Measurements from ENCODE around the gene FLYWCH1. TPM values are rescaled to one million over a fixed set of nuclear protein-coding genes. Genes with fewer than 3 reads are reported as not detected.

Gene FLYWCH1
- total RNA-seq, 4 donors from 2014 or later, result 33.8 to 61.6 (median 46.8) TPM

GRCh38 chr16:2904100-2904921 lies 7.4 kb upstream of the FLYWCH1 start:
- TF ChIP-seq POLR2AphosphoS5 (IDR thresholded peaks at IDR 0.05) (peak; percentile 74 to 85), CTCF (IDR thresholded peaks at IDR 0.05) (peak; percentile 93 to 100 (median 95)), EP300 (IDR thresholded peaks at IDR 0.05) (no peak)
- Histone ChIP-seq H3K4me3 (peak overlapping the region; percentile 74 to 90 (median 80)), H3K9me3 (no peaks in the 10 kb centered on the region), H3K27me3 (no peaks in the 10 kb centered on the region), H3K4me1 (peaks cover 16 to 33% (median 26%) of the 10 kb centered on the region in 4 donors), H3K36me3 (peaks cover 0 to 18% (median 11%) of the 10 kb centered on the region in 4 donors), H3K27ac (replicated peaks in 1 of 4) (peak overlapping the region; percentile 90 to 98 (median 96))
- WGBS, result 1% methylated on average over 33 of the region's 62 CpGs
- intact Hi-C loops (cut with DNase I), result no loop called here
- DNase-seq (ENCODE audit: extremely low spot score), result peak; percentile 97

DNA sequence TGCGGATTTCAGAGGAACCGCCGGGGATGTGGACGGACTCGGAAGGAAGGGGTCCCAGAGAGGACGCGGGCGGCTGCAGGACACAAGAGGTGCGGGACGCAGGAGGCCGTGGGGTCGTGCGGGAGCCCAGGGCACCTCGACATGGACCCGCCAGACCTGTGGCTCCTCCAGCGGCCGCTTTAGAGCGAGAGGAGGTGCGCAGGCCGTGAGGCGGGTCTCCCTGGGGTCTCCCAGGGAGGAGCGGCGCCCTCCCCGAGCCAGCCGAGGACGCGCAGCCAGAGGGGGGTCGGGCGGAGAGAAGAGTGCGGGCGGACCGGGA lies 6.8 kb upstream of the FLYWCH1 start:
- 0% methylated on average over 15 of the region's 32 CpGs for WGBS
- Histone ChIP-seq H3K4me3 (peak overlapping the region; percentile 74 to 90 (median 80)), H3K27ac (replicated peaks in 1 of 4) (peak overlapping the region; percentile 90 to 98 (median 96)), H3K36me3 (peaks cover 0 to 13% (median 6%) of the 10 kb centered on the region in 4 donors), H3K9me3 (no peaks in the 10 kb centered on the region), H3K4me1 (peaks cover 16 to 33% (median 26%) of the 10 kb centered on the region in 4 donors), H3K27me3 (no peaks in the 10 kb centered on the region)
- TF ChIP-seq POLR2AphosphoS5 (IDR thresholded peaks at IDR 0.05), result no peak
- no peak for TF ChIP-seq CTCF (IDR thresholded peaks at IDR 0.05)
- no peak for TF ChIP-seq POLR2A (IDR thresholded peaks at IDR 0.05; ENCODE audit: low read depth)
- TF ChIP-seq EP300 (IDR thresholded peaks at IDR 0.05), result no peak
- no peak for DNase-seq (ENCODE audit: extremely low spot score)
- intact Hi-C loops (cut with DNase I), result no loop called here

GRCh38 chr16:2905241-2905987 lies 6.3 kb upstream of the FLYWCH1 start:
- peak; percentile 100 for DNase-seq (ENCODE audit: extremely low spot score)
- 2% methylated on average over 30 of the region's 51 CpGs for WGBS
- intact Hi-C loops (cut with DNase I), result no loop called here

DNA sequence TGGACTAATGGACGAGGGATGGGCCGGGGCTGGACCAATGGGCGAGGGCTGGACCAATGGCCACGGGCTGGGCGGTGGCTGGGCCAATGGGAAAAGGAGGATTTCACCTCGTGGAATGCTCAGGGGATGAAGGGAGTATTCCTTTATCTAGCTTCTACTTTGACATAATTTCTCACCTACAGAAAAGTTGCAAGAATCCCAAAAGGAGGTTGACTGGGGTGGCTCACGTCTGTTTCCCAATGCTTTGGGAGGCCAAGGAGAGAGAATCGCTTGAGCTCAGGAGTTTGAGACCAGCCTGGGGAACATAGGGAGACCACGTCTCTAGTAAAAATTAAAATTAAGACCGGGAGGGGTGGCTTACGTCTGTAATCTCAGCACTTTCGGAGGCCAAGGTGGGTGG lies 5.7 kb upstream of the FLYWCH1 start:
- WGBS, result 23% methylated on average over 12 of the region's 12 CpGs
- no peak for DNase-seq (ENCODE audit: extremely low spot score)
- peaks cover 0 to 4% (median 0%) of the 10 kb centered on the region in 4 donors for H3K36me3 ChIP-seq
- no peak overlapping the region for H3K4me3 ChIP-seq
- H3K27ac ChIP-seq (replicated peaks in 1 of 4), result peak overlapping the region; percentile 72 to 96 (median 82)
- peaks cover 16 to 35% (median 27%) of the 10 kb centered on the region in 4 donors for H3K4me1 ChIP-seq
- H3K27me3 ChIP-seq, result no peaks in the 10 kb centered on the region
- TF ChIP-seq POLR2A (IDR thresholded peaks at IDR 0.05; ENCODE audit: low read depth) (no peak), EP300 (IDR thresholded peaks at IDR 0.05) (no peak), POLR2AphosphoS5 (IDR thresholded peaks at IDR 0.05) (peak in 1 of 2 donors; percentile 12), CTCF (IDR thresholded peaks at IDR 0.05) (no peak)
- H3K9me3 ChIP-seq, result no peaks in the 10 kb centered on the region
- intact Hi-C loops (cut with DNase I), result no loop called here

More at GRCh38 chr16:2905241-2905987, 6.3 kb upstream of the FLYWCH1 start:
- Histone ChIP-seq H3K4me3 (peak overlapping the region; percentile 74 to 90 (median 80)), H3K27me3 (no peaks in the 10 kb centered on the region), H3K9me3 (no peaks in the 10 kb centered on the region), H3K4me1 (peaks cover 16 to 33% (median 26%) of the 10 kb centered on the region in 4 donors), H3K27ac (replicated peaks in 1 of 4) (peak overlapping the region; percentile 90 to 98 (median 96)), H3K36me3 (peaks cover 0 to 8% (median 3%) of the 10 kb centered on the region in 4 donors)
- peak; percentile 97 to 99 for TF ChIP-seq POLR2AphosphoS5 (IDR thresholded peaks at IDR 0.05)
- no peak for TF ChIP-seq EP300 (IDR thresholded peaks at IDR 0.05)
- peak in 1 of 3 experiments; percentile 17 for TF ChIP-seq CTCF (IDR thresholded peaks at IDR 0.05)
- TF ChIP-seq POLR2A (IDR thresholded peaks at IDR 0.05; ENCODE audit: low read depth), result peak; percentile 90
